B cell (primary cell): Measurements from ENCODE around the gene FAM184A. TPM values are rescaled to one million over a fixed set of nuclear protein-coding genes. Genes with fewer than 3 reads are reported as not detected.

ENCODE experiments used
- ATAC-seq: fragments of 200-7000 bp; cut with Tn5 transposase; one replicate; pipeline ENCODE4 v1.10.0; 2021; ENCODE audit warnings: low read depth, mild to moderate bottlenecking, moderate number of reproducible peaks, moderate library complexity
- CTCF ChIA-PET: fragments of 350-600 bp; sonication (Branson Sonifier 250); formaldehyde crosslinking; loops from one replicate; lab custom pipeline; 2021; ENCODE audit warnings: antibody characterized with exemption, inconsistent platforms; lab: Charles Lee
- POLR2A ChIA-PET: fragments of 350-600 bp; sonication (Branson Sonifier 250); formaldehyde crosslinking; loops from one replicate; lab custom pipeline; 2021; ENCODE audit warnings: antibody characterized with exemption; lab: Charles Lee
- DNase-seq: peaks from one replicate; pipeline ENCODE4 v3.0.0; 2013
- H2AFZ ChIP-seq: 2 replicates; pipeline ENCODE4 v1.6.1; 2012; ENCODE audit warnings: mild to moderate bottlenecking, low read depth, low read length; ENCODE audit not compliant: insufficient read depth, poor library complexity, severe bottlenecking
- H3K27ac ChIP-seq, 2 donors: 1 replicate in 1 of 2; 2 replicates in 1 of 2; pipeline ENCODE4 v1.5.1; 2012 to 2013; ENCODE audit warnings: low read length in 2 of 2, mild to moderate bottlenecking in 2 of 2, moderate library complexity in 1 of 2
- H3K27me3 ChIP-seq, 4 experiments: fragments of 200-600 bp in 1 of 4; sonication (generic) in 1 of 4; replicated peaks in 1 of 4; 1 replicate in 2 of 4; 2 replicates in 2 of 4; pipeline versions ENCODE4 v1.6.1 to v1.7.0; 2013 to 2016; ENCODE audit warnings: low read length in 3 of 4, mild to moderate bottlenecking in 2 of 4, mixed read lengths in 1 of 4, moderate library complexity in 1 of 4; ENCODE audit not compliant: insufficient read depth in 4 of 4, control insufficient read depth in 3 of 4; ENCODE audit errors: control extremely low read depth in 1 of 4
- H3K36me3 ChIP-seq, 2 experiments: replicated peaks in 1 of 2; 1 replicate in 1 of 2; 2 replicates in 1 of 2; pipeline versions ENCODE4 v1.6.1 to v1.7.1; 2013; ENCODE audit warnings: low read length in 1 of 2; ENCODE audit not compliant: insufficient read depth in 2 of 2, control insufficient read depth in 1 of 2; ENCODE audit errors: control extremely low read depth in 1 of 2, extremely low read depth in 1 of 2
- H3K4me1 ChIP-seq, 2 donors: fragments of 200-600 bp in 1 of 2; sonication (generic) in 1 of 2; 1 replicate in 1 of 2; 2 replicates in 1 of 2; pipeline versions ENCODE4 v1.5.1 to v1.6.1; 2013 to 2017; ENCODE audit warnings: low read length in 2 of 2; ENCODE audit not compliant: control insufficient read depth in 2 of 2, insufficient read depth in 2 of 2
- H3K4me2 ChIP-seq: replicated peaks from 2 replicates; pipeline ENCODE3; 2012; ENCODE audit warnings: mild to moderate bottlenecking, low read depth, low read length; ENCODE audit not compliant: poor library complexity, severe bottlenecking
- H3K4me3 ChIP-seq, 5 experiments: fragments of 200-600 bp in 1 of 5; sonication (generic) in 1 of 5; 1 replicate in 3 of 5; 2 replicates in 2 of 5; pipeline versions ENCODE4 v1.5.1 to v1.7.0; 2011 to 2016; ENCODE audit warnings: low read length in 4 of 5, mild to moderate bottlenecking in 4 of 5, low read depth in 2 of 5, control low read depth in 1 of 5, moderate library complexity in 1 of 5; ENCODE audit not compliant: insufficient read depth in 1 of 5; ENCODE audit errors: control extremely low read depth in 1 of 5, extremely low read depth in 1 of 5
- H3K79me2 ChIP-seq: fragments of 200-600 bp; sonication (generic); one replicate; pipeline ENCODE4 v1.6.0; 2016; ENCODE audit warnings: low read length; ENCODE audit not compliant: control insufficient read depth, insufficient read depth
- H3K9ac ChIP-seq: fragments of 200-600 bp; sonication (generic); 2 replicates; pipeline ENCODE4 v1.6.1; 2017; ENCODE audit warnings: mild to moderate bottlenecking, low read length, moderate library complexity
- H3K9me3 ChIP-seq, 3 donors: one replicate each; pipeline versions ENCODE4 v1.6.1 to v1.7.1; 2013; ENCODE audit warnings: low read length in 2 of 3; ENCODE audit not compliant: control insufficient read depth in 2 of 3, insufficient read depth in 1 of 3; ENCODE audit errors: control extremely low read depth in 1 of 3
- H4K20me1 ChIP-seq: 2 replicates; pipeline ENCODE4 v1.6.0; 2012; ENCODE audit warnings: mild to moderate bottlenecking, low read length; ENCODE audit not compliant: insufficient read depth, control insufficient read depth, poor library complexity, severe bottlenecking
- H3K27ac Mint-ChIP-seq: one replicate; pipeline ENCODE4 v1.8.0; 2021; ENCODE audit warnings: mixed read lengths
- H3K27me3 Mint-ChIP-seq: one replicate; pipeline ENCODE4 v1.8.0; 2021; ENCODE audit warnings: mixed read lengths
- H3K4me1 Mint-ChIP-seq: one replicate; pipeline ENCODE4 v1.8.0; 2021; ENCODE audit warnings: mixed read lengths
- H3K4me3 Mint-ChIP-seq: one replicate; pipeline ENCODE4 v1.8.0; 2021; ENCODE audit warnings: mixed read lengths
- H3K9me3 Mint-ChIP-seq: one replicate; pipeline ENCODE4 v1.8.0; 2022; ENCODE audit warnings: mixed read lengths; ENCODE audit not compliant: insufficient read depth
- EZH2 ChIP-seq: IDR thresholded peaks from 2 replicates; pipeline ENCODE4 v1.6.1; 2012; ENCODE audit warnings: borderline replicate concordance, low read depth, mild to moderate bottlenecking, moderate library complexity, low read length; ENCODE audit not compliant: insufficient read depth, poor library complexity, severe bottlenecking
- WGBS: methylation state at CpG from one replicate; pipeline ENCODE4 v1.1.5; 2013; ENCODE audit warnings: missing lambda C conversion rate; ENCODE audit not compliant: insufficient coverage; 5-methylcytosine and 5-hydroxymethylcytosine counted together
- intact Hi-C: fragments of 100-400 bp; cut with micrococcal nuclease; formaldehyde crosslinking; loops from one replicate; pipeline ENCODE4 v1.10.0; 2022
- polyA plus RNA-seq: library from polyadenylated mRNA; depleted of rRNA; stranded (reverse); fragments of >200 nt; gene quantifications from 2 replicates; pipeline ENCODE4 v1.2.3, GENCODE V29; 2012
- total RNA-seq, 2 donors: library from RNA; stranded (reverse); fragments of 120-200 nt in 1 of 2; gene quantifications; 1 replicate in 1 of 2; 2 replicates in 1 of 2; pipeline versions ENCODE4 v1.2.3 to v1.2.4, GENCODE V29; 2013 to 2022
- TF ChIP-seq, protein P1 (sequence below): fragments of 200-600 bp; IDR thresholded peaks from one replicate; pipeline ENCODE4 v1.8.0; 2022; ENCODE audit warnings: antibody characterized with exemption, mild to moderate bottlenecking

Gene FAM184A
- total and polyA plus RNA-seq, 2 donors (not counting 1 experiment from before 2014, with no cell fraction given) = 0.07 to 0.54 TPM

DNA sequence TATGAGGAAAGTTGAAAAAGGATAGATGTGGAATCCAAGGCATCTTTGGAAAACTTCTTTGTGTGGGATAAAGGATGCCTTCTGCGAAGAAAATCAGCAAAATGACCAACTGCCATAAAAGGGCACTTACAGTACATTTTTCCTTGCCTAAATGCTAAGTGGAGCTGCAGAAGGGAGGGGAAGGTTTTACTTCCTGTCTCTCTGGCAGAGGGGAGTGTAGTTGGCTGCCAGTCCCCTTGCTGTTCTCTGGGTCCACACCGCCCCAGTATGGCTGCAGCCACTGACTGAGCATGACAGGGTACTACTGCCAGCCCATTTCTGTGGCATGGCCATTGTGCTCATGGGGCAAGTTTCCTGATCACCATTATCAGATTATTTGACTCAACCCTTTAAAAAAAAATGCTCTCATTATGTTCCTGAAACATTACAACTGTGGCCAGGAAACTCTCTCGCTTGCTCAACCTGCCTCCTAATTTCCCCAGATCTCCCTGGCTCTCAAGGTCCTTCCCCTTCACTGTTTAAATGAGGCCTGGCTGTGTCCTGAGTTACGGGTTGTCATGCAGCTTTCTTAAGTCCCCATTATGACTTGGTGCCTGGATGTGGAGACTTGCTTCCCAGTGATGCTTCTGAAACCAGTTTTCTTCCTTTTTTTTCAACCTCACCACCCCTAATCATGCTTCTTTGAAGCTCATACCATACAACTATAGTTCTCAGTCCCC lies 34.5 kb upstream of the FAM184A start:
- Histone ChIP-seq H3K4me3 (no peak overlapping the region), H3K27me3 (no peaks in the 10 kb centered on the region), H2AFZ (no peak overlapping the region), H3K4me2 (no peak overlapping the region), H4K20me1 (no peaks in the 10 kb centered on the region), H3K9ac (no peak overlapping the region), H3K4me1 (no peaks in the 10 kb centered on the region), H3K36me3 (no peaks in the 10 kb centered on the region), H3K27ac (no peak overlapping the region), H3K79me2 (no peaks in the 10 kb centered on the region), H3K9me3 (no peaks in the 10 kb centered on the region)
- ChIA-PET POLR2A (no interaction called here), CTCF (interaction anchor here (1.3 to 4.2 kb wide), 2 partner anchors 16 to 547 kb away, joined by 4 to 45 read pairs; no protein-coding TSS in a partner anchor)
- TF ChIP-seq EZH2 = no peak
- TF ChIP-seq, protein P1, sequence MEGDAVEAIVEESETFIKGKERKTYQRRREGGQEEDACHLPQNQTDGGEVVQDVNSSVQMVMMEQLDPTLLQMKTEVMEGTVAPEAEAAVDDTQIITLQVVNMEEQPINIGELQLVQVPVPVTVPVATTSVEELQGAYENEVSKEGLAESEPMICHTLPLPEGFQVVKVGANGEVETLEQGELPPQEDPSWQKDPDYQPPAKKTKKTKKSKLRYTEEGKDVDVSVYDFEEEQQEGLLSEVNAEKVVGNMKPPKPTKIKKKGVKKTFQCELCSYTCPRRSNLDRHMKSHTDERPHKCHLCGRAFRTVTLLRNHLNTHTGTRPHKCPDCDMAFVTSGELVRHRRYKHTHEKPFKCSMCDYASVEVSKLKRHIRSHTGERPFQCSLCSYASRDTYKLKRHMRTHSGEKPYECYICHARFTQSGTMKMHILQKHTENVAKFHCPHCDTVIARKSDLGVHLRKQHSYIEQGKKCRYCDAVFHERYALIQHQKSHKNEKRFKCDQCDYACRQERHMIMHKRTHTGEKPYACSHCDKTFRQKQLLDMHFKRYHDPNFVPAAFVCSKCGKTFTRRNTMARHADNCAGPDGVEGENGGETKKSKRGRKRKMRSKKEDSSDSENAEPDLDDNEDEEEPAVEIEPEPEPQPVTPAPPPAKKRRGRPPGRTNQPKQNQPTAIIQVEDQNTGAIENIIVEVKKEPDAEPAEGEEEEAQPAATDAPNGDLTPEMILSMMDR = no peak
- intact Hi-C loops = loop anchor here (5.0 kb wide), 1 partner anchor 831 kb away; no protein-coding TSS in a partner anchor
- DNase-seq (no peak), ATAC-seq (no peak)
- H3K4me3 Mint-ChIP-seq = no peak overlapping the region
- peaks cover 8% of the 10 kb centered on the region for H3K4me1 Mint-ChIP-seq
- whole genome bisulfite sequencing = 69% methylated on average over 3 of the region's 4 CpGs
- no peak overlapping the region for H3K27ac Mint-ChIP-seq
- H3K9me3 Mint-ChIP-seq = no peaks in the 10 kb centered on the region
- H3K27me3 Mint-ChIP-seq = peaks cover 9% of the 10 kb centered on the region
